ENCODE results near the gene HOTAIR. TPM values are rescaled to one million over a fixed set of nuclear protein-coding genes. Genes with fewer than 3 reads are reported as not detected.

HOTAIR gene
- total RNA-seq, 1 experiment from 2014 or later, result not detected

DNA sequence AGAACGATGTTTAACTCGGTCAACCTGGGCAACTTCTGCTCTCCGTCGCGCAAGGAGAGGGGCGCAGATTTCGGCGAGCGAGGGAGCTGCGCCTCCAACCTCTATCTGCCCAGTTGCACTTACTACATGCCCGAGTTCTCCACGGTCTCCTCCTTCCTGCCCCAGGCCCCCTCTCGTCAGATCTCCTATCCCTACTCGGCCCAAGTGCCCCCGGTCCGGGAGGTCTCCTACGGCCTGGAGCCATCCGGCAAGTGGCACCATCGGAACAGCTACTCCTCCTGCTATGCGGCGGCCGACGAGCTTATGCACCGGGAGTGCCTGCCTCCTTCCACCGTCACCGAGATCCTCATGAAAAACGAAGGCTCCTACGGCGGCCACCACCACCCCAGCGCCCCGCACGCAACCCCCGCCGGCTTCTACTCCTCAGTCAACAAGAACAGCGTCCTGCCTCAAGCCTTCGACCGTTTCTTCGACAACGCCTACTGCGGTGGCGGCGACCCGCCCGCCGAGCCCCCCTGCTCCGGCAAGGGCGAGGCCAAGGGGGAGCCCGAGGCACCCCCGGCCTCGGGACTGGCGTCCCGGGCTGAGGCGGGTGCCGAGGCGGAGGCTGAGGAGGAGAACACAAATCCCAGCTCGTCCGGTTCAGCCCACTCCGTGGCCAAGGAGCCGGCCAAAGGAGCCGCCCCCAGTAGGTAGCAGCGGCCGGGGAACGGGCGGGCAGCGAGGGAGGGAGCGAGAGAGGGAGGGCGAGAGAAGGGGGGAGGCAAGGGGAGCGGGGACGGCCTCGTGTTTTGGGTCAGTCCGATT lies 1.3 kb downstream of the HOTAIR start:
- no peak overlapping the region for H2AK5ac ChIP-seq (ENCODE audit: insufficient read length, low read length)
- H3K14ac ChIP-seq (ENCODE audit: insufficient read depth, low read length), result no peak overlapping the region
- no peaks in the 10 kb centered on the region for H3K9me3 ChIP-seq (ENCODE audit: control insufficient read depth, low read depth, low read length)
- no peak overlapping the region for H4K8ac ChIP-seq (replicated peaks; ENCODE audit: insufficient read length, low read depth, low read length)
- no peak overlapping the region for H4K5ac ChIP-seq (ENCODE audit: insufficient read length, low read depth, low read length)
- no peaks in the 10 kb centered on the region for H3K4me1 ChIP-seq (ENCODE audit: insufficient read depth, low read length)
- H3K79me1 ChIP-seq (ENCODE audit: insufficient read depth, low read depth, low read length, poor library complexity, severe bottlenecking), result no peaks in the 10 kb centered on the region
- H3K56ac ChIP-seq (ENCODE audit: insufficient read length, low read depth, low read length), result no peak overlapping the region
- Mint-ChIP-seq H3K27me3 (ENCODE audit: low read depth) (peaks cover 100% of the 10 kb centered on the region), H3K27ac (no peak overlapping the region), H3K4me1 (peaks cover 14 to 22% of the 10 kb centered on the region in 2 experiments), H3K9me3 (peaks cover 6 to 14% of the 10 kb centered on the region in 2 experiments), H3K4me3 (peak overlapping the region; percentile 30 to 68), H3K36me3 (ENCODE audit: insufficient read depth in 1 of 3, low read depth in 3 of 3) (peaks cover 0 to 8% (median 3%) of the 10 kb centered on the region in 3 experiments; a peak in 3 of 7 replicates)
- no peak overlapping the region for H2BK20ac ChIP-seq (ENCODE audit: low read depth, low read length, poor library complexity, severe bottlenecking)
- WGBS (ENCODE audit: extremely low coverage, insufficient read length, low lambda C conversion rate), result no CpG with 5 or more reads among the region's 71 CpGs
- H3K27ac ChIP-seq (ENCODE audit: insufficient read length, low read depth, low read length), result no peak overlapping the region
- no peak overlapping the region for H2BK120ac ChIP-seq (ENCODE audit: low read depth, low read length, poor library complexity, severe bottlenecking)
- TF ChIP-seq, protein P1, sequence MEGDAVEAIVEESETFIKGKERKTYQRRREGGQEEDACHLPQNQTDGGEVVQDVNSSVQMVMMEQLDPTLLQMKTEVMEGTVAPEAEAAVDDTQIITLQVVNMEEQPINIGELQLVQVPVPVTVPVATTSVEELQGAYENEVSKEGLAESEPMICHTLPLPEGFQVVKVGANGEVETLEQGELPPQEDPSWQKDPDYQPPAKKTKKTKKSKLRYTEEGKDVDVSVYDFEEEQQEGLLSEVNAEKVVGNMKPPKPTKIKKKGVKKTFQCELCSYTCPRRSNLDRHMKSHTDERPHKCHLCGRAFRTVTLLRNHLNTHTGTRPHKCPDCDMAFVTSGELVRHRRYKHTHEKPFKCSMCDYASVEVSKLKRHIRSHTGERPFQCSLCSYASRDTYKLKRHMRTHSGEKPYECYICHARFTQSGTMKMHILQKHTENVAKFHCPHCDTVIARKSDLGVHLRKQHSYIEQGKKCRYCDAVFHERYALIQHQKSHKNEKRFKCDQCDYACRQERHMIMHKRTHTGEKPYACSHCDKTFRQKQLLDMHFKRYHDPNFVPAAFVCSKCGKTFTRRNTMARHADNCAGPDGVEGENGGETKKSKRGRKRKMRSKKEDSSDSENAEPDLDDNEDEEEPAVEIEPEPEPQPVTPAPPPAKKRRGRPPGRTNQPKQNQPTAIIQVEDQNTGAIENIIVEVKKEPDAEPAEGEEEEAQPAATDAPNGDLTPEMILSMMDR (conservative IDR thresholded peaks at IDR 0.05), result no peak
- H3K4ac ChIP-seq (ENCODE audit: low read depth, low read length), result no peak overlapping the region
- H3K27me3 ChIP-seq (ENCODE audit: insufficient read depth, low read length), result peaks cover 99% of the 10 kb centered on the region
- no peak overlapping the region for H2BK15ac ChIP-seq (ENCODE audit: low read depth, low read length)
- no peak overlapping the region for H3K9ac ChIP-seq (ENCODE audit: extremely low read depth, insufficient read length, low read length)
- H3K79me2 ChIP-seq (ENCODE audit: insufficient read depth, low read length), result no peaks in the 10 kb centered on the region
- H3K23ac ChIP-seq (ENCODE audit: insufficient read length, low read depth, low read length), result no peak overlapping the region
- no peak overlapping the region for H2BK5ac ChIP-seq (ENCODE audit: insufficient read length, low read length)
- no peak overlapping the region for H4K91ac ChIP-seq (ENCODE audit: insufficient read length, low read depth, low read length)
- no peak overlapping the region for H2BK12ac ChIP-seq (ENCODE audit: insufficient read length, low read depth, low read length)
- H4K20me1 ChIP-seq (ENCODE audit: control insufficient read depth, insufficient read depth, insufficient read length), result no peaks in the 10 kb centered on the region
- no peak overlapping the region for H3K18ac ChIP-seq (ENCODE audit: insufficient read length, low read depth, low read length)
- no peak overlapping the region for H2AFZ ChIP-seq (ENCODE audit: low read length)
- H3T11ph ChIP-seq (ENCODE audit: low read length), result no peak overlapping the region
- DNase-seq, result peak; percentile 74
- peak overlapping the region; percentile 10 for H3K4me2 ChIP-seq (ENCODE audit: insufficient read depth, insufficient read length, low read length)
- H3K23me2 ChIP-seq (ENCODE audit: insufficient read length, low read depth, low read length, poor library complexity, severe bottlenecking), result no peaks in the 10 kb centered on the region
